Measurements from ENCODE around the gene LSAMP. TPM values are rescaled to one million over a fixed set of nuclear protein-coding genes. Genes with fewer than 3 reads are reported as not detected.

The LSAMP gene
- total RNA-seq, 6 donors from 2014 or later: 7.1 to 28.1 (median 13.4) TPM

- TF ChIP-seq EP300 (IDR thresholded peaks at IDR 0.05): no peak
- TF ChIP-seq POLR2A (IDR thresholded peaks at IDR 0.05): no peak
- TF ChIP-seq POLR2AphosphoS5 (IDR thresholded peaks at IDR 0.05): no peak
- TF ChIP-seq, protein P1, sequence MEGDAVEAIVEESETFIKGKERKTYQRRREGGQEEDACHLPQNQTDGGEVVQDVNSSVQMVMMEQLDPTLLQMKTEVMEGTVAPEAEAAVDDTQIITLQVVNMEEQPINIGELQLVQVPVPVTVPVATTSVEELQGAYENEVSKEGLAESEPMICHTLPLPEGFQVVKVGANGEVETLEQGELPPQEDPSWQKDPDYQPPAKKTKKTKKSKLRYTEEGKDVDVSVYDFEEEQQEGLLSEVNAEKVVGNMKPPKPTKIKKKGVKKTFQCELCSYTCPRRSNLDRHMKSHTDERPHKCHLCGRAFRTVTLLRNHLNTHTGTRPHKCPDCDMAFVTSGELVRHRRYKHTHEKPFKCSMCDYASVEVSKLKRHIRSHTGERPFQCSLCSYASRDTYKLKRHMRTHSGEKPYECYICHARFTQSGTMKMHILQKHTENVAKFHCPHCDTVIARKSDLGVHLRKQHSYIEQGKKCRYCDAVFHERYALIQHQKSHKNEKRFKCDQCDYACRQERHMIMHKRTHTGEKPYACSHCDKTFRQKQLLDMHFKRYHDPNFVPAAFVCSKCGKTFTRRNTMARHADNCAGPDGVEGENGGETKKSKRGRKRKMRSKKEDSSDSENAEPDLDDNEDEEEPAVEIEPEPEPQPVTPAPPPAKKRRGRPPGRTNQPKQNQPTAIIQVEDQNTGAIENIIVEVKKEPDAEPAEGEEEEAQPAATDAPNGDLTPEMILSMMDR (IDR thresholded peaks at IDR 0.05): no peak
- H3K9me3 ChIP-seq: no peaks in the 10 kb centered on the region
- no peaks in the 10 kb centered on the region for H3K36me3 ChIP-seq
- no peak for DNase-seq
- no peak overlapping the region for H3K27ac ChIP-seq
- no peak overlapping the region for H3K4me3 ChIP-seq
- H3K27me3 ChIP-seq: no peaks in the 10 kb centered on the region
- no peak for ATAC-seq (ENCODE audit: low FRiP score in 2 of 2)
- peaks cover 0 to 3% (median 0%) of the 10 kb centered on the region in 4 donors for H3K4me1 ChIP-seq
These were observed 264.1 kb downstream of the LSAMP start for GRCh38 chr3:116181159-116181558.

GRCh38 chr3:116179091-116179490 lies 266.2 kb downstream of the LSAMP start:
- Histone ChIP-seq H3K9me3 (no peaks in the 10 kb centered on the region), H3K27me3 (no peaks in the 10 kb centered on the region), H3K36me3 (no peaks in the 10 kb centered on the region), H3K4me3 (no peak overlapping the region), H3K27ac (no peak overlapping the region), H3K4me1 (peaks cover 0 to 3% (median 0%) of the 10 kb centered on the region in 4 donors)
- ATAC-seq (ENCODE audit: low FRiP score in 2 of 2) (no peak), DNase-seq (no peak)
- 63 to 64% methylated on average over 1 of the region's 1 CpG for WGBS, 2 donors
- TF ChIP-seq, protein P1 (IDR thresholded peaks at IDR 0.05): no peak
- no peak for TF ChIP-seq POLR2AphosphoS5 (IDR thresholded peaks at IDR 0.05)
- no peak for TF ChIP-seq POLR2A (IDR thresholded peaks at IDR 0.05)

GRCh38 chr3:116176974-116177555 lies 268.2 kb downstream of the LSAMP start:
- no peaks in the 10 kb centered on the region for H3K9me3 ChIP-seq
- no peak overlapping the region for H3K4me3 ChIP-seq
- ATAC-seq (ENCODE audit: low FRiP score in 2 of 2) (no peak), DNase-seq (no peak)
- WGBS, 2 donors: 41 to 55% methylated on average over 1 of the region's 1 CpG
- no peaks in the 10 kb centered on the region for H3K27me3 ChIP-seq
- TF ChIP-seq EP300 (IDR thresholded peaks at IDR 0.05): no peak
- TF ChIP-seq, protein P1 (IDR thresholded peaks at IDR 0.05): no peak
- no peak for TF ChIP-seq POLR2A (IDR thresholded peaks at IDR 0.05)
- TF ChIP-seq POLR2AphosphoS5 (IDR thresholded peaks at IDR 0.05): no peak
- H3K4me1 ChIP-seq: peaks cover 0 to 3% (median 0%) of the 10 kb centered on the region in 4 donors
- H3K36me3 ChIP-seq: no peaks in the 10 kb centered on the region
- no peak overlapping the region for H3K27ac ChIP-seq

GRCh38 chr3:116166121-116166520 lies 279.2 kb downstream of the LSAMP start:
- Histone ChIP-seq H3K27me3 (no peaks in the 10 kb centered on the region), H3K36me3 (no peaks in the 10 kb centered on the region), H3K4me3 (no peak overlapping the region), H3K9me3 (peaks cover 0 to 2% (median 0%) of the 10 kb centered on the region in 4 donors), H3K27ac (no peak overlapping the region), H3K4me1 (no peaks in the 10 kb centered on the region)
- DNase-seq (no peak), ATAC-seq (ENCODE audit: low FRiP score in 2 of 2) (no peak)
- TF ChIP-seq POLR2A (IDR thresholded peaks at IDR 0.05): no peak
- TF ChIP-seq, protein P1 (IDR thresholded peaks at IDR 0.05): no peak

GRCh38 chr3:116165641-116166040 lies 279.6 kb downstream of the LSAMP start:
- Histone ChIP-seq H3K27me3 (no peaks in the 10 kb centered on the region), H3K9me3 (peaks cover 0 to 2% (median 0%) of the 10 kb centered on the region in 4 donors), H3K4me3 (no peak overlapping the region), H3K36me3 (no peaks in the 10 kb centered on the region), H3K4me1 (no peaks in the 10 kb centered on the region), H3K27ac (no peak overlapping the region)
- no peak for TF ChIP-seq EP300 (IDR thresholded peaks at IDR 0.05)
- no peak for TF ChIP-seq POLR2A (IDR thresholded peaks at IDR 0.05)
- TF ChIP-seq POLR2AphosphoS5 (IDR thresholded peaks at IDR 0.05): no peak
- TF ChIP-seq, protein P1 (IDR thresholded peaks at IDR 0.05): no peak
- no peak for ATAC-seq (ENCODE audit: low FRiP score in 2 of 2)
- DNase-seq: no peak
